ENCODE measurements around the gene ADARB2.
"Not testable (repeated sequence)": the region's sequence is repeated elsewhere in the genome, so short reads cannot be mapped to it uniquely, and the experiment has no call there.

Gene ADARB2

GRCh38 chr10:1229116-1229515 is 508.2 kb downstream of the ADARB2 start:
- Histone ChIP-seq H3K27me3 (ENCODE audit: insufficient read depth, low read depth) (no peaks in the 10 kb centered on the region), H3K36me3 (ENCODE audit: insufficient read depth) (no peaks in the 10 kb centered on the region), H4K20me1 (ENCODE audit: insufficient read depth) (no peaks in the 10 kb centered on the region), H3K4me2 (no peak overlapping the region), H3K9ac (no peak overlapping the region), H3K4me3 (IDR thresholded peaks at IDR 0.05; ENCODE audit: insufficient read depth, low read depth, low read length) (no peak overlapping the region), H3K4me1 (ENCODE audit: low read depth, poor library complexity, severe bottlenecking) (no peaks in the 10 kb centered on the region), H3K79me2 (ENCODE audit: insufficient read depth, low read depth) (no peaks in the 10 kb centered on the region), H2AFZ (ENCODE audit: low read depth) (no peak overlapping the region), H3K27ac (no peak overlapping the region)
- no peak for TF ChIP-seq CTCF (conservative IDR thresholded peaks at IDR 0.05; ENCODE audit: low read depth, low read length)

DNA sequence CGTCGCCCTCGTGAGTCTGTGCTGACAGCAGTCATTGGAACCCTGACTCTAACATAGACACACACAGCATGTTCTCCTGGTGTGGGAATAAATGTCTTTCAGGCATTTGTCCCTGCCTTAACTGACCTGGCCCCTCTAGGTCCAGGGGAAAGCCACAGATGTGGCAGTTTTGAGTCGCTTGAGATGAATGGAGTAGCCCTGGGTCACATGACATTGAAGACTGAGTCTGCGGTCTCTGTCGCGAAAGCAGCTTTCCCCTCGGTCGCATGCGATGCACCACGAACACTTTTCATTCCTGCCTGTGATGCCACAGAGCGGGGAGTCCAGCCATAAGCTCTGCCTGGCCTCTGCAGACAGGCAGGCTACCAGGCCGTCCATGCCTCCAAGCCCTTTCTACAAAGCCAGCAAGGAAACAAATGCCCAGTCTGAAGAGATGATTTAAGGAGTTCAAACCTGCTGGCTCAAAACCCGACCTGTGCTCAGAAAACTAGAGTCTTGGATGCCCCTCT is 508.8 kb downstream of the ADARB2 start:
- no peak for TF ChIP-seq CTCF (conservative IDR thresholded peaks at IDR 0.05; ENCODE audit: low read depth, low read length)
- Histone ChIP-seq H3K79me2 (ENCODE audit: insufficient read depth, low read depth) (no peaks in the 10 kb centered on the region), H3K27me3 (ENCODE audit: insufficient read depth, low read depth) (no peaks in the 10 kb centered on the region), H3K4me1 (ENCODE audit: low read depth, poor library complexity, severe bottlenecking) (no peaks in the 10 kb centered on the region), H3K9ac (no peak overlapping the region), H4K20me1 (ENCODE audit: insufficient read depth) (no peaks in the 10 kb centered on the region), H3K4me2 (no peak overlapping the region), H3K27ac (no peak overlapping the region), H2AFZ (ENCODE audit: low read depth) (no peak overlapping the region), H3K4me3 (IDR thresholded peaks at IDR 0.05; ENCODE audit: insufficient read depth, low read depth, low read length) (no peak overlapping the region), H3K36me3 (ENCODE audit: insufficient read depth) (no peaks in the 10 kb centered on the region)

- Histone ChIP-seq H3K36me3 (ENCODE audit: insufficient read depth) (no peaks in the 10 kb centered on the region), H3K27me3 (ENCODE audit: insufficient read depth, low read depth) (no peaks in the 10 kb centered on the region), H3K9ac (no peak overlapping the region), H3K79me2 (ENCODE audit: insufficient read depth, low read depth) (no peaks in the 10 kb centered on the region), H3K27ac (no peak overlapping the region), H3K4me1 (ENCODE audit: low read depth, poor library complexity, severe bottlenecking) (no peaks in the 10 kb centered on the region), H3K4me2 (no peak overlapping the region), H3K4me3 (IDR thresholded peaks at IDR 0.05; ENCODE audit: insufficient read depth, low read depth, low read length) (no peak overlapping the region), H2AFZ (ENCODE audit: low read depth) (no peak overlapping the region), H4K20me1 (ENCODE audit: insufficient read depth) (no peaks in the 10 kb centered on the region)
- TF ChIP-seq CTCF (conservative IDR thresholded peaks at IDR 0.05; ENCODE audit: low read depth, low read length), result no peak
Measured at GRCh38 chr10:1227510-1228402, 509.6 kb downstream of the ADARB2 start.

DNA sequence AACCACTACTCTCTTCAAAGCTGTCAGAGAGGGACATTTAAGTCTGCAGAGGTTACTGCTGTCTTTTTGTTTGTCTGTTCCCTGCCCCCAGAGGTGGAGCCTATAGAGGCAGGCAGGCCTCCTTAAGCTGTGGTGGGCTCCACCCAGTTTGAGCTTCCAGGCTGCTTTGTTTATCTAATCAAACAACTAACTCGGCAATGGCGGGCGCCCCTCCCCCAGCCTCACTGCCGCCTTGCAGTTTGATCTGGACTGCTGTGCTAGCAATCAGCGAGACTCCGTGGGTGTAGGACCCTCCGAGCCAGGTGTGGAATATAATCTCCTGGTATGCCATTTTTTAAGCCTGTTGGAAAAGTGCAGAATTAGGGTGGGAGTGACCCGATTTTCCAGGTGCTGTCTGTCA is 510.4 kb downstream of the ADARB2 start:
- not testable (repeated sequence) for H3K4me2 ChIP-seq; H3K27me3 ChIP-seq (ENCODE audit: insufficient read depth, low read depth); H3K36me3 ChIP-seq (ENCODE audit: insufficient read depth); H3K4me3 ChIP-seq (IDR thresholded peaks at IDR 0.05; ENCODE audit: insufficient read depth, low read depth, low read length); H4K20me1 ChIP-seq (ENCODE audit: insufficient read depth); H3K79me2 ChIP-seq (ENCODE audit: insufficient read depth, low read depth); H3K4me1 ChIP-seq (ENCODE audit: low read depth, poor library complexity, severe bottlenecking); H2AFZ ChIP-seq (ENCODE audit: low read depth); H3K27ac ChIP-seq; H3K9ac ChIP-seq

DNA sequence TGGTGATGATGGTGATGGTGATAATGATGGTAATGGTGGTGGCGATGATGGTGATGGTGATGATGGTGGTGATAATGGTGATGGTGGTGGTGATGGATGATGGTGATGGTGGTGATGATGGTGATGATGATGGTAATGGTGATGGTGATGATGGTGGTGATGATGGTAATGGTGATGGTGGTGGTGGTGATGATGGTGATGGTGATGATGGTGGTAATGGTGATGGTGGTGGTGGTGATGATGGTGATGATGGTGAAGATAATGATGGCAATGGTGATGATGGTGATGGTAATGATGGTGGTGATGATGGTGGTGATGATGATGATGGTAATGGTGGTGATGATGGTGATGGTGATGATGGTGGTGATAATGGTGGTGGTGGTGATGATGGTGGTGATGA is 517.5 kb downstream of the ADARB2 start:
- H2AFZ ChIP-seq (ENCODE audit: low read depth); H3K36me3 ChIP-seq (ENCODE audit: insufficient read depth); H3K79me2 ChIP-seq (ENCODE audit: insufficient read depth, low read depth); H4K20me1 ChIP-seq (ENCODE audit: insufficient read depth); H3K27ac ChIP-seq; H3K4me3 ChIP-seq (IDR thresholded peaks at IDR 0.05; ENCODE audit: insufficient read depth, low read depth, low read length); H3K4me1 ChIP-seq (ENCODE audit: low read depth, poor library complexity, severe bottlenecking); H3K4me2 ChIP-seq; H3K9ac ChIP-seq; H3K27me3 ChIP-seq (ENCODE audit: insufficient read depth, low read depth): not testable (repeated sequence)
